H1 (cell line): Measurements from ENCODE around the gene TPRA1. TPM values are rescaled to one million over a fixed set of nuclear protein-coding genes. Genes with fewer than 3 reads are reported as not detected.

Source experiments
- CTCF ChIA-PET: fragments of 300-600 bp; sonication (Branson Sonifier 250); formaldehyde crosslinking; loops from one replicate; lab custom pipeline; 2021; ENCODE audit not compliant: partially characterized antibody; lab: Charles Lee
- POLR2A ChIA-PET: fragments of 300-600 bp; sonication (Branson Sonifier 250); formaldehyde crosslinking; loops from one replicate; lab custom pipeline; 2021; ENCODE audit warnings: inconsistent platforms; ENCODE audit not compliant: partially characterized antibody; lab: Charles Lee
- DNase-seq, 2 experiments: peaks; one replicate each; pipeline versions ENCODE4 v3.0.0 to v3.0.0-alpha.2; 2010 to 2022; ENCODE audit warnings: low spot score in 2 of 2, low read depth in 1 of 2, mixed read lengths in 1 of 2
- FAIRE-seq: peaks from 2 replicates; lab custom pipeline; 2011; peaks lifted over from hg19 to GRCh38; lab: Jason Lieb, UNC
- H2AFZ ChIP-seq: 2 replicates; pipeline ENCODE4 v1.8.1; 2012; ENCODE audit warnings: low read length, inconsistent platforms
- H2AK5ac ChIP-seq: 2 replicates; pipeline ENCODE4 v1.6.1; 2013; ENCODE audit warnings: low read depth, low read length
- H2BK120ac ChIP-seq: replicated peaks from 2 replicates; pipeline ENCODE3; 2013; ENCODE audit warnings: low read depth, low read length, inconsistent platforms
- H2BK12ac ChIP-seq: 2 replicates; pipeline ENCODE4 v1.6.1; 2013; ENCODE audit warnings: low read depth, low read length
- H2BK15ac ChIP-seq: 2 replicates; pipeline ENCODE4 v1.6.1; 2013; ENCODE audit warnings: low read length
- H2BK20ac ChIP-seq: 2 replicates; pipeline ENCODE4 v1.6.1; 2013; ENCODE audit warnings: low read length
- H2BK5ac ChIP-seq: 2 replicates; pipeline ENCODE4 v1.6.1; 2013; ENCODE audit warnings: low read depth, low read length
- H3K14ac ChIP-seq: 2 replicates; pipeline ENCODE4 v1.6.1; 2013; ENCODE audit warnings: inconsistent platforms; ENCODE audit not compliant: insufficient read length
- H3K18ac ChIP-seq: 2 replicates; pipeline ENCODE4 v1.6.1; 2013; ENCODE audit warnings: low read length; ENCODE audit errors: extremely low read depth
- H3K23ac ChIP-seq: 2 replicates; pipeline ENCODE4 v1.6.1; 2013; ENCODE audit warnings: inconsistent platforms; ENCODE audit not compliant: insufficient read length
- H3K23me2 ChIP-seq: 2 replicates; pipeline ENCODE4 v1.6.1; 2013; ENCODE audit warnings: low read depth, low read length
- H3K27ac ChIP-seq: 2 replicates; pipeline ENCODE4 v1.6.1; 2011; ENCODE audit warnings: low read depth, low read length, inconsistent platforms
- H3K27me3 ChIP-seq, 4 experiments: replicated peaks in 1 of 4; 1 replicate in 1 of 4; 2 replicates in 3 of 4; pipeline versions ENCODE4 v1.6.1 to v1.8.1; 2011 to 2013; ENCODE audit warnings: low read length in 3 of 4, mild to moderate bottlenecking in 3 of 4, inconsistent platforms in 2 of 4, mixed read lengths in 2 of 4, moderate library complexity in 1 of 4; ENCODE audit not compliant: control insufficient read depth in 3 of 4, insufficient read depth in 3 of 4; ENCODE audit errors: extremely low read depth in 1 of 4
- H3K36me3 ChIP-seq, 4 experiments: 2 replicates each; pipeline versions ENCODE4 v1.6.1 to v1.8.1; 2011 to 2013; ENCODE audit warnings: mild to moderate bottlenecking in 4 of 4, low read length in 3 of 4, moderate library complexity in 2 of 4, control low read depth in 1 of 4, inconsistent platforms in 1 of 4; ENCODE audit not compliant: insufficient read depth in 4 of 4, control insufficient read depth in 2 of 4
- H3K4ac ChIP-seq: replicated peaks from 2 replicates; pipeline ENCODE3; 2013; ENCODE audit warnings: low read length, low read depth, mixed read lengths, inconsistent platforms; ENCODE audit not compliant: insufficient read length
- H3K4me1 ChIP-seq, 4 experiments: replicated peaks in 1 of 4; 1 replicate in 1 of 4; 2 replicates in 3 of 4; pipeline versions ENCODE4 v1.6.1 to v1.8.1; 2011 to 2013; ENCODE audit warnings: low read length in 3 of 4, inconsistent platforms in 2 of 4, mixed read lengths in 1 of 4; ENCODE audit not compliant: insufficient read depth in 4 of 4, control insufficient read depth in 3 of 4
- H3K4me2 ChIP-seq, 2 experiments: 2 replicates each; pipeline versions ENCODE4 v1.6.1 to v1.8.1; 2011 to 2013; ENCODE audit warnings: low read depth in 2 of 2, low read length in 2 of 2, control low read depth in 1 of 2, inconsistent platforms in 1 of 2, mild to moderate bottlenecking in 1 of 2; ENCODE audit not compliant: insufficient read depth in 1 of 2
- H3K4me3 ChIP-seq, 4 experiments: fragments of 200-600, 300-600 bp in 1 of 4; sonication (generic), shearing (Covaris generic), sonication (Bioruptor Twin) in 1 of 4; 2 replicates each; pipeline versions ENCODE4 v1.5.1 to v1.8.1; 2011 to 2016; ENCODE audit warnings: low read length in 4 of 4, low read depth in 3 of 4, control low read depth in 2 of 4, inconsistent platforms in 2 of 4, mild to moderate bottlenecking in 2 of 4, mixed read lengths in 1 of 4, moderate library complexity in 1 of 4; ENCODE audit not compliant: insufficient read depth in 2 of 4; ENCODE audit errors: extremely low read depth in 1 of 4
- H3K56ac ChIP-seq: replicated peaks from 2 replicates; pipeline ENCODE3; 2013; ENCODE audit warnings: low read depth, mild to moderate bottlenecking, mixed read lengths, low read length, inconsistent platforms; ENCODE audit not compliant: insufficient read length
- H3K79me1 ChIP-seq: 2 replicates; pipeline ENCODE4 v1.6.1; 2013; ENCODE audit warnings: low read depth, low read length, control low read depth
- H3K79me2 ChIP-seq, 2 experiments: 2 replicates each; pipeline versions ENCODE4 v1.6.1 to v1.8.1; 2012 to 2013; ENCODE audit warnings: low read length in 2 of 2, mild to moderate bottlenecking in 2 of 2, inconsistent platforms in 1 of 2; ENCODE audit not compliant: insufficient read depth in 2 of 2, control insufficient read depth in 1 of 2
- H3K9ac ChIP-seq, 4 experiments: replicated peaks in 1 of 4; 1 replicate in 1 of 4; 2 replicates in 3 of 4; pipeline versions ENCODE4 v1.6.1 to v1.8.1; 2011 to 2013; ENCODE audit warnings: low read depth in 3 of 4, low read length in 3 of 4, control low read depth in 2 of 4, mild to moderate bottlenecking in 2 of 4, moderate library complexity in 2 of 4, inconsistent platforms in 1 of 4; ENCODE audit errors: extremely low read depth in 1 of 4
- H3K9me3 ChIP-seq, 2 experiments: 2 replicates each; pipeline versions ENCODE4 v1.6.1 to v1.8.1; 2012 to 2013; ENCODE audit warnings: mild to moderate bottlenecking in 2 of 2, moderate library complexity in 2 of 2, control low read depth in 1 of 2, inconsistent platforms in 1 of 2, low read depth in 1 of 2, low read length in 1 of 2, mixed read lengths in 1 of 2; ENCODE audit not compliant: insufficient read depth in 2 of 2
- H4K20me1 ChIP-seq, 2 experiments: replicated peaks in 1 of 2; 2 replicates each; pipeline versions ENCODE3 to v1.8.1; 2011 to 2013; ENCODE audit warnings: inconsistent platforms in 2 of 2, low read length in 2 of 2, mild to moderate bottlenecking in 1 of 2; ENCODE audit not compliant: insufficient read depth in 2 of 2, control insufficient read depth in 1 of 2
- H4K5ac ChIP-seq: 2 replicates; pipeline ENCODE4 v1.6.1; 2013; ENCODE audit warnings: low read length, low read depth, mixed read lengths, inconsistent platforms; ENCODE audit not compliant: insufficient read length
- H4K8ac ChIP-seq: 2 replicates; pipeline ENCODE4 v1.8.0; 2013; ENCODE audit warnings: mild to moderate bottlenecking, moderate library complexity, low read length, inconsistent platforms; ENCODE audit not compliant: insufficient read depth; ENCODE audit errors: extremely low read depth
- H4K91ac ChIP-seq: replicated peaks from 2 replicates; pipeline ENCODE3; 2013; ENCODE audit warnings: low read length, mixed read lengths, inconsistent platforms; ENCODE audit not compliant: insufficient read length
- CHD1 ChIP-seq: IDR thresholded peaks from 2 replicates; pipeline ENCODE4 v1.6.1; 2012; ENCODE audit warnings: low read depth, low read length, improper control_type of control experiment
- CREB1 ChIP-seq: IDR thresholded peaks from 2 replicates; pipeline ENCODE4 v1.6.1; 2012; ENCODE audit warnings: inconsistent platforms
- CTBP2 ChIP-seq: IDR thresholded peaks from 2 replicates; pipeline ENCODE4 v1.7.0; 2011; ENCODE audit warnings: borderline replicate concordance, mild to moderate bottlenecking, moderate library complexity, mixed read lengths, low read length; ENCODE audit not compliant: insufficient read depth, insufficient read length
- EGR1 ChIP-seq: IDR thresholded peaks from 2 replicates; pipeline ENCODE4 v1.6.1; 2011; ENCODE audit warnings: low read depth, low read length, borderline replicate concordance
- GTF2F1 ChIP-seq: IDR thresholded peaks from 2 replicates; pipeline ENCODE4 v1.6.1; 2012; ENCODE audit warnings: low read depth, low read length, improper control_type of control experiment, borderline replicate concordance
- KDM5A ChIP-seq: fragments of 200-600 bp; IDR thresholded peaks from 2 replicates; pipeline ENCODE4 v1.7.1; 2012; ENCODE audit warnings: mild to moderate bottlenecking, low read length, inconsistent platforms, mixed read lengths
- SIX5 ChIP-seq: IDR thresholded peaks from 2 replicates; pipeline ENCODE4 v1.6.1; 2011; ENCODE audit warnings: mild to moderate bottlenecking, low read depth, low read length
- SRF ChIP-seq: IDR thresholded peaks from 2 replicates; pipeline ENCODE4 v1.6.1; 2011; ENCODE audit warnings: mild to moderate bottlenecking, low read depth, low read length, moderate library complexity
- WGBS, 2 experiments: shearing (Covaris generic) in 1 of 2; methylation state at CpG; one replicate each; pipeline versions ENCODE4 v1.1.6 to v1.1.7; 2013 to 2015; ENCODE audit warnings: low lambda C conversion rate in 2 of 2, mixed read lengths in 2 of 2, inconsistent platforms in 1 of 2, low coverage in 1 of 2, missing lambda C conversion rate in 1 of 2; ENCODE audit not compliant: insufficient replicate concordance in 2 of 2, insufficient coverage in 1 of 2, insufficient read length in 1 of 2; ENCODE audit errors: extremely low coverage in 1 of 2, missing lambda C conversion rate in 1 of 2; 5-methylcytosine and 5-hydroxymethylcytosine counted together
- polyA plus RNA-seq, 7 experiments: library from polyadenylated mRNA; depleted of rRNA in 3 of 7; stranded (reverse) in 5 of 7; unstranded in 2 of 7; fragments of >200 nt in 5 of 7; fragments of 200-250 nt in 2 of 7; gene quantifications; 1 replicate in 5 of 7; 2 replicates in 1 of 7; 4 replicates in 1 of 7; pipeline versions ENCODE4 v1.2.1 to v1.2.3, GENCODE V29; 2011 to 2013; ENCODE audit warnings: missing spikeins in 2 of 7, mixed read lengths in 2 of 7
- total RNA-seq: library from RNA; stranded (reverse); fragmentation: NEBNext Ultra II Directional; extraction: Animal tissue kit (Norgen Biotek cat#: 25700); gene quantifications from 2 replicates; pipeline ENCODE4 v1.2.1, GENCODE V29; 2021

Gene TPRA1
- total and polyA plus RNA-seq, 2 of the 8 experiments (the other 6 are each of a cell fraction or from before 2014, with no cell fraction given): 18.8 to 38.5 TPM

- FAIRE-seq (peak; percentile 69), DNase-seq (peak; percentile 31 to 89)
- H4K20me1 ChIP-seq: peaks cover 0 to 13% of the 10 kb centered on the region in 2 experiments
- no peak overlapping the region for H3K27ac ChIP-seq
- no peak overlapping the region for H3K4me3 ChIP-seq
- no peak overlapping the region for H2AK5ac ChIP-seq
- no peak overlapping the region for H2BK120ac ChIP-seq
- no peak overlapping the region for H2BK15ac ChIP-seq
- peak overlapping the region; percentile 76 for H4K8ac ChIP-seq
- no peak overlapping the region for H3K14ac ChIP-seq
- H3K79me2 ChIP-seq: no peaks in the 10 kb centered on the region; a peak in 1 of 4 replicates
- H3K18ac ChIP-seq: no peak overlapping the region
- H4K5ac ChIP-seq: no peak overlapping the region
- peaks cover 0 to 5% (median 2%) of the 10 kb centered on the region in 4 experiments; a peak in 5 of 8 replicates for H3K36me3 ChIP-seq
- no peaks in the 10 kb centered on the region; the same call in 1 of the 2 replicates for H3K79me1 ChIP-seq
- no peaks in the 10 kb centered on the region for H3K27me3 ChIP-seq
- no peak overlapping the region for H3K23ac ChIP-seq
- peaks cover 0 to 3% (median 2%) of the 10 kb centered on the region in 4 experiments; a peak in 1 of 7 replicates for H3K4me1 ChIP-seq
- H3K9ac ChIP-seq: no peak overlapping the region
- no peak overlapping the region for H2BK12ac ChIP-seq
- H3K4ac ChIP-seq: no peak overlapping the region
- H3K9me3 ChIP-seq: no peaks in the 10 kb centered on the region
- POLR2A ChIA-PET: interaction anchor here (0.8 to 3.0 kb wide), 7 partner anchors 10 to 256 kb away, joined by 3 to 12 read pairs (median 4); partner anchors contain the start of genes MCM2 and TPRA1
- no peak overlapping the region for H4K91ac ChIP-seq
- CTCF ChIA-PET: interaction anchor here (0.6 to 3.9 kb wide), 42 partner anchors 10 to 1220 kb away, joined by 3 to 77 read pairs (median 4); partner anchors contain the start of genes MCM2 and TPRA1
- no peak overlapping the region for H2AFZ ChIP-seq
- 0 out of 4 replicates have a peak overlapping the region, but pooled peaks of 1 of the 2 experiments have one; percentile 31 for H3K4me2 ChIP-seq
- H2BK20ac ChIP-seq: no peak overlapping the region
- no peak overlapping the region for H3K56ac ChIP-seq
- H3K23me2 ChIP-seq: no peaks in the 10 kb centered on the region; the same call in 1 of the 2 replicates
- no peak overlapping the region for H2BK5ac ChIP-seq
- WGBS, 2 experiments: 55% methylated on average over 43 of the region's 46 CpGs; no CpG with 5 or more reads in 1 of the 2 experiments
- no peak for TF ChIP-seq EGR1
- TF ChIP-seq CTBP2: no peak
- peak; percentile 30; the same call in 1 of the 2 replicates for TF ChIP-seq CREB1
- TF ChIP-seq GTF2F1: no peak
- no peak for TF ChIP-seq SRF
- TF ChIP-seq KDM5A: no peak
- TF ChIP-seq SIX5: no peak
- TF ChIP-seq CHD1: no peak
Observed at GRCh38 chr3:127574880-127575878, 15.4 kb downstream of the TPRA1 start.
